ENCODE measurements around the gene TMEM198. TPM values are rescaled to one million over a fixed set of nuclear protein-coding genes. Genes with fewer than 3 reads are reported as not detected.

TMEM198 gene
- total and polyA plus RNA-seq, 4 donors = 0.74 to 1.9 (median 1.5) TPM

- TF ChIP-seq CTCF (IDR thresholded peaks at IDR 0.05; ENCODE audit: low read depth, low read length, missing input control) (no peak), ZBTB33 (IDR thresholded peaks at IDR 0.05) (peak; percentile 95), HNF4G (IDR thresholded peaks at IDR 0.05) (peak; percentile 46), HNF4A (conservative IDR thresholded peaks at IDR 0.05) (peak; percentile 65 to 81), JUND (IDR thresholded peaks at IDR 0.05) (no peak), ATF3 (IDR thresholded peaks at IDR 0.05) (no peak), FOXA2 (IDR thresholded peaks at IDR 0.05) (no peak), RXRA (IDR thresholded peaks at IDR 0.05) (peak; percentile 57 to 75)
Observed at GRCh38 chr2:219597552-219598307, 53.9 kb downstream of the TMEM198 start, which contains the start of gene STK11IP (continued).

- Histone ChIP-seq H3K27ac (ENCODE audit: low read depth in 1 of 2, low read length in 2 of 2) (peak overlapping the region; percentile 75 to 88), H3K4me1 (ENCODE audit: control insufficient read depth in 4 of 4, insufficient read depth in 4 of 4, low read length in 3 of 4) (peaks cover 0 to 9% (median 7%) of the 10 kb centered on the region in 4 donors), H3K36me3 (ENCODE audit: control insufficient read depth in 4 of 4, insufficient read depth in 3 of 4, low read depth in 1 of 4, low read length in 3 of 4) (peaks cover 0 to 12% (median 4%) of the 10 kb centered on the region in 4 donors), H3K9ac (ENCODE audit: low read depth in 1 of 2, low read length in 2 of 2) (peak overlapping the region; percentile 0 to 86), H3K9me3 (ENCODE audit: control insufficient read depth in 4 of 4, low read length in 3 of 4) (no peaks in the 10 kb centered on the region), H3K27me3 (ENCODE audit: control insufficient read depth in 4 of 4, insufficient read depth in 4 of 4, low read length in 3 of 4) (no peaks in the 10 kb centered on the region), H3K4me3 (ENCODE audit: low read depth in 1 of 3, low read length in 3 of 3) (peak overlapping the region; percentile 66 to 94 (median 92))
- TF ChIP-seq HNF4G (IDR thresholded peaks at IDR 0.05) (no peak), HNF4A (conservative IDR thresholded peaks at IDR 0.05) (peak in 1 of 2 donors; percentile 28)
- WGBS = 28% methylated on average over 9 of the region's 9 CpGs
- no peak for DNase-seq (ENCODE audit: low spot score)
Observed at GRCh38 chr2:219598308-219599078, 54.7 kb downstream of the TMEM198 start.

Small RNA genes lying within 50 kb of the gene (small RNA-seq; reads per million reads assigned to genes)
- gene MIR3132 = not detected
- gene RN7SKP213 = not detected

Other genes starting within 250 kb of the TMEM198 start
- 1 to 10 TPM in 1 of 2 donors, not detected in 1; 2.2 TPM for gene PTPRN, start 234.6 kb upstream of the TMEM198 start, total RNA-seq
- not detected for gene PTPRN, start 234.6 kb upstream of the TMEM198 start, polyA plus RNA-seq
- not detected for gene RESP18, start 211.3 kb upstream of the TMEM198 start, total RNA-seq
- gene RESP18, start 211.3 kb upstream of the TMEM198 start, polyA plus RNA-seq = not detected
- 10 to 100 TPM; 25.8 to 58.4 TPM for gene DNPEP, start 156.1 kb upstream of the TMEM198 start, total RNA-seq
- 10 to 100 TPM; 41.0 to 50.5 TPM for gene DNPEP, start 156.1 kb upstream of the TMEM198 start, polyA plus RNA-seq
- gene DES, start 125.7 kb upstream of the TMEM198 start, total RNA-seq = 10 to 100 TPM in 1 of 2 donors, under 1 TPM in 1; 0.23 to 50.0 TPM
- gene DES, start 125.7 kb upstream of the TMEM198 start, polyA plus RNA-seq = 1 to 10 TPM in 1 of 2 donors, under 1 TPM in 1; 0.15 to 6.2 TPM
- gene SPEG, start 109.2 kb upstream of the TMEM198 start, total RNA-seq = under 1 TPM; 0.51 to 0.75 TPM
- gene SPEG, start 109.2 kb upstream of the TMEM198 start, polyA plus RNA-seq = under 1 TPM; 0.57 to 0.96 TPM
- gene GMPPA, start 45.1 kb upstream of the TMEM198 start, total RNA-seq = 10 to 100 TPM; 20.2 to 59.4 TPM
- gene GMPPA, start 45.1 kb upstream of the TMEM198 start, polyA plus RNA-seq = 10 to 100 TPM; 32.6 to 54.3 TPM
- gene ASIC4, start 29.5 kb upstream of the TMEM198 start, total RNA-seq = 1 to 10 TPM in 1 of 2 donors, under 1 TPM in 1; 0.08 to 1.5 TPM
- not detected for gene ASIC4, start 29.5 kb upstream of the TMEM198 start, polyA plus RNA-seq
- gene CHPF, start 219 bp upstream of the TMEM198 start, total RNA-seq = 10 to 100 TPM; 26.5 to 85.2 TPM
- gene CHPF, start 219 bp upstream of the TMEM198 start, polyA plus RNA-seq = 100 to 1,000 TPM in 1 of 2 donors, 10 to 100 TPM in 1; 31.1 to 135 TPM
- gene OBSL1, start 27.5 kb downstream of the TMEM198 start, total RNA-seq = 10 to 100 TPM; 23.6 to 35.3 TPM
- gene OBSL1, start 27.5 kb downstream of the TMEM198 start, polyA plus RNA-seq = 10 to 100 TPM; 14.2 to 30.9 TPM
- gene INHA, start 28.3 kb downstream of the TMEM198 start, total RNA-seq = under 1 TPM; 0.08 to 0.14 TPM
- gene INHA, start 28.3 kb downstream of the TMEM198 start, polyA plus RNA-seq = under 1 TPM; 0.03 to 0.15 TPM
- gene STK11IP, start 53.8 kb downstream of the TMEM198 start, total RNA-seq = 1 to 10 TPM; 7.1 to 8.4 TPM
- gene STK11IP, start 53.8 kb downstream of the TMEM198 start, polyA plus RNA-seq = 1 to 10 TPM; 2.9 to 5.7 TPM
- gene SLC4A3, start 83.6 kb downstream of the TMEM198 start, total RNA-seq = under 1 TPM; 0.08 to 0.19 TPM
- gene SLC4A3, start 83.6 kb downstream of the TMEM198 start, polyA plus RNA-seq = under 1 TPM; 0.08 TPM